ENCODE data around the gene RPS24.

DNA sequence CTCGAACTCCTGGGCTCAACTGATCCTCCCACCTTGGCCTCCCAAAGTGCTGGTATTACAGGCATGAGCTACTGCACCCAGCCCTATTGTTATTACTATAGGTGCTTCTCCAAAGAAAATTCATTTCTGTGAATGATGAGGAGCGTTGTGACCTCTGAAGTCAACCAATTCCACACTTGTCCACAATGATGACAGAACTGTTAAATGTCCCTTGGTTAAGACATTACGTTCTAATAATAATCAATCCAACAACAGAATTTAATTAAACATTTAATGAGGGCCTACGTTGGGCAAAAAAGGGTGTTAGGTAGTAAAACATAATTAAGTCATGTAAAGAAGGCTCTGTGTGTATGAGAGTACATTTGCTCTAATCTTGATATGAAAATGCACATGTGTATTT lies 22.6 kb upstream of the RPS24 start:
- TF ChIP-seq, protein P1, sequence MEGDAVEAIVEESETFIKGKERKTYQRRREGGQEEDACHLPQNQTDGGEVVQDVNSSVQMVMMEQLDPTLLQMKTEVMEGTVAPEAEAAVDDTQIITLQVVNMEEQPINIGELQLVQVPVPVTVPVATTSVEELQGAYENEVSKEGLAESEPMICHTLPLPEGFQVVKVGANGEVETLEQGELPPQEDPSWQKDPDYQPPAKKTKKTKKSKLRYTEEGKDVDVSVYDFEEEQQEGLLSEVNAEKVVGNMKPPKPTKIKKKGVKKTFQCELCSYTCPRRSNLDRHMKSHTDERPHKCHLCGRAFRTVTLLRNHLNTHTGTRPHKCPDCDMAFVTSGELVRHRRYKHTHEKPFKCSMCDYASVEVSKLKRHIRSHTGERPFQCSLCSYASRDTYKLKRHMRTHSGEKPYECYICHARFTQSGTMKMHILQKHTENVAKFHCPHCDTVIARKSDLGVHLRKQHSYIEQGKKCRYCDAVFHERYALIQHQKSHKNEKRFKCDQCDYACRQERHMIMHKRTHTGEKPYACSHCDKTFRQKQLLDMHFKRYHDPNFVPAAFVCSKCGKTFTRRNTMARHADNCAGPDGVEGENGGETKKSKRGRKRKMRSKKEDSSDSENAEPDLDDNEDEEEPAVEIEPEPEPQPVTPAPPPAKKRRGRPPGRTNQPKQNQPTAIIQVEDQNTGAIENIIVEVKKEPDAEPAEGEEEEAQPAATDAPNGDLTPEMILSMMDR (IDR thresholded peaks at IDR 0.05; ENCODE audit: low read depth, low read length) = no peak
- no peak for TF ChIP-seq POLR2A (IDR thresholded peaks at IDR 0.05; ENCODE audit: extremely low read depth, insufficient read length)

Data from NB4 (cell line).